Panc1 (cell line): ENCODE results near the gene ACOX1.

ENCODE experiments used
- CTCF ChIP-seq: fragments of 450-650 bp; IDR thresholded peaks from 2 replicates; pipeline ENCODE4 v1.5.1; 2017; ENCODE audit warnings: mild to moderate bottlenecking
- POLR2AphosphoS5 ChIP-seq: IDR thresholded peaks from 2 replicates; pipeline ENCODE4 v1.6.1; 2012; ENCODE audit warnings: mild to moderate bottlenecking, low read depth, low read length, moderate library complexity
- REST ChIP-seq, 2 experiments: IDR thresholded peaks; 2 replicates each; pipeline ENCODE4 v1.6.1; 2011 to 2012; ENCODE audit warnings: low read depth in 2 of 2, control low read depth in 1 of 2, low read length in 1 of 2, mild to moderate bottlenecking in 1 of 2, moderate library complexity in 1 of 2; ENCODE audit not compliant: insufficient read depth in 1 of 2

GRCh38 chr17:75917917-75918445, 61.0 kb downstream of the ACOX1 start:
- no peak for TF ChIP-seq CTCF
- TF ChIP-seq POLR2AphosphoS5: no peak
- TF ChIP-seq REST (IDR thresholded peaks at IDR 0.05; ENCODE audit: insufficient read depth in 1 of 2, low read depth in 2 of 2, low read length in 1 of 2): no peak
